Esophagus squamous epithelium (tissue), 5 donors: ENCODE data around the gene IVNS1ABP. TPM values are rescaled to one million over a fixed set of nuclear protein-coding genes. Genes with fewer than 3 reads are reported as not detected.

Experiments
- DNase-seq: peaks from one replicate; lab custom pipeline; 2025; lab: John Stamatoyannopoulos, UW
- H3K27ac ChIP-seq, 4 donors: fragments of 200-600 bp; sonication (generic); one replicate each; pipeline ENCODE4 v1.5.1; 2016 to 2019; ENCODE audit warnings: mild to moderate bottlenecking in 1 of 4
- H3K27me3 ChIP-seq, 4 donors: fragments of 200-600 bp; sonication (generic); 1 replicate in 3 of 4; 2 replicates in 1 of 4; pipeline versions ENCODE4 v1.5.1 to v1.6.0; 2017 to 2021; ENCODE audit warnings: antibody characterized with exemption in 1 of 4
- H3K36me3 ChIP-seq, 3 donors: fragments of 200-600 bp; sonication (generic); one replicate each; pipeline ENCODE4 v1.5.1; 2016 to 2019
- H3K4me1 ChIP-seq, 3 donors: fragments of 200-600 bp; sonication (generic); one replicate each; pipeline ENCODE4 v1.5.1; 2017 to 2019
- H3K4me3 ChIP-seq, 4 donors: fragments of 200-600 bp; sonication (generic); 1 replicate in 3 of 4; 2 replicates in 1 of 4; pipeline ENCODE4 v1.5.1; 2016 to 2019; ENCODE audit warnings: mild to moderate bottlenecking in 2 of 4, moderate library complexity in 1 of 4
- H3K9me3 ChIP-seq, 3 donors: fragments of 200-600 bp; sonication (generic); one replicate each; pipeline ENCODE4 v1.5.1; 2016 to 2019
- POLR2A ChIP-seq, 4 donors: fragments of 450-650 bp; IDR thresholded peaks; one replicate each; pipeline ENCODE4 v1.6.1; 2017; ENCODE audit warnings: antibody characterized with exemption in 4 of 4, mild to moderate bottlenecking in 4 of 4, moderate library complexity in 3 of 4
- WGBS, 2 donors: methylation state at CpG; one replicate each; pipeline ENCODE4 v1.1.5; 2018; 5-methylcytosine and 5-hydroxymethylcytosine counted together
- intact Hi-C: fragments of 100-400 bp; cut with DNase I; formaldehyde crosslinking; loops from one replicate; pipeline ENCODE4 v1.15.0; 2022
- small RNA-seq, 4 donors: library from RNA; depleted of rRNA; stranded (forward); fragments of <200 nt; gene quantifications; one replicate each; pipeline ENCODE3, GENCODE V24; 2016
- total RNA-seq, 4 donors: library from RNA; depleted of rRNA; stranded (reverse); fragments of >200 nt; gene quantifications; one replicate each; pipeline ENCODE4 v1.1.0, GENCODE V29; 2016
- TF ChIP-seq, protein P1 (sequence below), 6 experiments: fragments of 450-650 bp in 4 of 6; fragments of 200-600 bp in 2 of 6; sonication (generic) in 2 of 6; IDR thresholded peaks; one replicate each; pipeline ENCODE4 v1.5.1; 2016 to 2019; ENCODE audit warnings: antibody characterized with exemption in 6 of 6, mild to moderate bottlenecking in 4 of 6, moderate library complexity in 4 of 6
- donor health status: DM: yes; HTN: yes; CAD: no.

IVNS1ABP gene
- total RNA-seq, 4 donors from 2014 or later, result 42.1 to 98.4 (median 52.5) TPM

DNA sequence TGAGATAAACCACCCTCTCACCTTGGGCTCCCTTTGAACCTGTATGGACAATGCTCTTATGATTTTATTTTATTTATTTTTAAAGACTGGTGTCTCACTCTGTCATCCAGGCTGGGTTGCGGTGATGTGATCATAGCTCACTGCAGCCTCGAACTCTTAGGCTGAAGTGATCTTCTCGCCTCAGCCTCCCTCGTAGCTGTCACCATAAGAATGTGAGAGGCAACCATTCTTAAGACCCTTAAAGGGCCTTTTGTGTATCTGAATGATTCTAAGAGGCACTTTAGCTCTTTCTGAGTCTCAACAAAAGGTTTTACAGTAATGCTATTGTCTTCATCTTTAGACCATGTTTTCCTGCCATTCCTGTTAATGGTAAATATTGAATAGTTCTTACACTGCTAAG lies 67.0 kb downstream of the IVNS1ABP start:
- TF ChIP-seq POLR2A (IDR thresholded peaks at IDR 0.05), result no peak
- TF ChIP-seq, protein P1, sequence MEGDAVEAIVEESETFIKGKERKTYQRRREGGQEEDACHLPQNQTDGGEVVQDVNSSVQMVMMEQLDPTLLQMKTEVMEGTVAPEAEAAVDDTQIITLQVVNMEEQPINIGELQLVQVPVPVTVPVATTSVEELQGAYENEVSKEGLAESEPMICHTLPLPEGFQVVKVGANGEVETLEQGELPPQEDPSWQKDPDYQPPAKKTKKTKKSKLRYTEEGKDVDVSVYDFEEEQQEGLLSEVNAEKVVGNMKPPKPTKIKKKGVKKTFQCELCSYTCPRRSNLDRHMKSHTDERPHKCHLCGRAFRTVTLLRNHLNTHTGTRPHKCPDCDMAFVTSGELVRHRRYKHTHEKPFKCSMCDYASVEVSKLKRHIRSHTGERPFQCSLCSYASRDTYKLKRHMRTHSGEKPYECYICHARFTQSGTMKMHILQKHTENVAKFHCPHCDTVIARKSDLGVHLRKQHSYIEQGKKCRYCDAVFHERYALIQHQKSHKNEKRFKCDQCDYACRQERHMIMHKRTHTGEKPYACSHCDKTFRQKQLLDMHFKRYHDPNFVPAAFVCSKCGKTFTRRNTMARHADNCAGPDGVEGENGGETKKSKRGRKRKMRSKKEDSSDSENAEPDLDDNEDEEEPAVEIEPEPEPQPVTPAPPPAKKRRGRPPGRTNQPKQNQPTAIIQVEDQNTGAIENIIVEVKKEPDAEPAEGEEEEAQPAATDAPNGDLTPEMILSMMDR (IDR thresholded peaks at IDR 0.05), result no peak

DNA sequence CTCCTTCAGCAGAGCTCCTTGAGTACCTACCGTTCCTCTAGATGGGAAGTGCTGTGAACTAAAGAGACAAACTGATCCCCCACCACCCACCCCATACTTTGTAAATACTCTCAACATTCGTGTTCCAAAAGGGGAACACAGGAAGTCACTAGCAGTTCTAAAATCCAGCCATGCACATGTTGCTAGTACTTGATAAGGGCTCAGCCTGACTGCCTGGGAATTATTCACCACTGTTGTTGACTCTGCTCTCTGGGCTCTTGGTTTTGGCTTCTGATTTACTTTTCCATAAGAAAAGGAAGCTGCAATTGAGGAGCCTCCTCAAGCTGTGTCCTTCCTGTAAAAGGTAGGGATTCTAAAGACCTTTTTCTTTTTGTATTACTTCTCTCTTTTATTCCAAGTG lies 67.5 kb downstream of the IVNS1ABP start:
- Histone ChIP-seq H3K9me3 (no peaks in the 10 kb centered on the region), H3K36me3 (no peaks in the 10 kb centered on the region), H3K27me3 (no peaks in the 10 kb centered on the region), H3K4me1 (no peaks in the 10 kb centered on the region), H3K4me3 (no peak overlapping the region), H3K27ac (no peak overlapping the region)
- TF ChIP-seq, protein P1 (IDR thresholded peaks at IDR 0.05), result no peak
- DNase-seq, result no peak
- 52 to 76% methylated on average over 2 of the region's 2 CpGs for WGBS, 2 donors
- intact Hi-C loops, result no loop called here

More for the DNA sequence above, 67.0 kb downstream of the IVNS1ABP start:
- no peaks in the 10 kb centered on the region for H3K4me1 ChIP-seq
- no peak overlapping the region for H3K27ac ChIP-seq
- no peak for DNase-seq
- 93% methylated on average over 4 of the region's 4 CpGs for WGBS, 2 donors
- H3K36me3 ChIP-seq, result no peaks in the 10 kb centered on the region
- no peaks in the 10 kb centered on the region for H3K27me3 ChIP-seq
- H3K9me3 ChIP-seq, result no peaks in the 10 kb centered on the region
- intact Hi-C loops, result no loop called here
- H3K4me3 ChIP-seq, result no peak overlapping the region

Small RNA genes within 50 kb of the gene (small RNA-seq; reads per million reads assigned to genes)
- 0 reads per million in 4 donors for gene RF00019

Other genes starting within 250 kb of the IVNS1ABP start
- 10 to 100 TPM in 3 of 4 donors, 1 to 10 TPM in 1; 7.9 to 29.9 (median 15.3) TPM for gene TRMT1L, start 160.3 kb downstream of the IVNS1ABP start, total RNA-seq
- 1 to 10 TPM; 1.9 to 6.5 (median 3.5) TPM for gene SWT1, start 160.1 kb downstream of the IVNS1ABP start, total RNA-seq